ENCODE data around the gene SPACA6. TPM values are rescaled to one million over a fixed set of nuclear protein-coding genes. Genes with fewer than 3 reads are reported as not detected.

Gene SPACA6
- total RNA-seq, 1 experiment from 2014 or later: 13.3 TPM

DNA sequence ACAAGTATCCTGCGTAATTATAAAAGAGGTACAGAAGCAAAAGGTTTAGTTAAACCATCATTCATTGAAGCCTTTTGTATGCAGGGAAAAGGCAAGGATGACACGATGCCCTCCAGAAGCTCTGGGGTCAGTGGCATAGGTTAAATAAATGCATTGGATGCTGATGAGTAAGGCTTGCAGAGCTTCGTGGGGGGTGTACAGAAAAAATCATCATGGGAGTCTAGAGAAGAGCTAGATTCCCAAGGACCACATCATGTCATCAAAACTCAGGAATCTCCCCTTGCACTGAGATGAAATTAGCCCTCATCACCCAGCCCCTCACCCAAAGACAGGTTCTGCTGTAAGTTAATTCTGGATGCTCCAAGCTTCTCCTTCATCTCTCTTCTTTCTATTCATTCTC, 50.3 kb downstream of the SPACA6 start:
- DNase-seq (ENCODE audit: low spot score): no peak
- TF ChIP-seq SOX15 (CRISPR knock-in tag; IDR thresholded peaks at IDR 0.05) (no peak), ZNF423 (CRISPR knock-in tag; IDR thresholded peaks at IDR 0.05) (no peak)
- Mint-ChIP-seq H3K4me1 (peaks cover 2% of the 10 kb centered on the region; the same call in 1 of the 2 replicates), H3K4me3 (no peak overlapping the region), H3K27ac (no peak overlapping the region), H3K9me3 (no peaks in the 10 kb centered on the region; the same call in 1 of the 2 replicates), H3K27me3 (ENCODE audit: low read depth) (peaks cover 3% of the 10 kb centered on the region; the same call in 1 of the 2 replicates), H3K36me3 (no peaks in the 10 kb centered on the region)
- POLR2A ChIA-PET: no interaction called here
- no peak for ATAC-seq
- CTCF ChIA-PET: interaction anchor here (2.1 kb wide), 1 partner anchor 34 kb away, joined by 10 read pairs; no protein-coding TSS in a partner anchor

GRCh38 chr19:51746731-51747130, 53.6 kb downstream of the SPACA6 start:
- CTCF ChIA-PET: interaction anchor here (0.6 to 1.4 kb wide), 2 partner anchors 86 to 652 kb away, joined by 3 read pairs; no protein-coding TSS in a partner anchor
- H3K36me3 Mint-ChIP-seq: no peaks in the 10 kb centered on the region
- POLR2A ChIA-PET: no interaction called here
- H3K27me3 Mint-ChIP-seq (ENCODE audit: low read depth): peaks cover 3% of the 10 kb centered on the region
- H3K27ac Mint-ChIP-seq: no peak overlapping the region
- ATAC-seq: no peak
- TF ChIP-seq FOXP4 (CRISPR knock-in tag; IDR thresholded peaks at IDR 0.05) (no peak), IRF2 (CRISPR knock-in tag; IDR thresholded peaks at IDR 0.05; ENCODE audit: borderline replicate concordance, low read depth) (no peak), JUN (CRISPR knock-in tag; IDR thresholded peaks at IDR 0.05) (no peak), PRRX2 (CRISPR knock-in tag; IDR thresholded peaks at IDR 0.05) (no peak), ZNF317 (CRISPR knock-in tag; IDR thresholded peaks at IDR 0.05; ENCODE audit: borderline replicate concordance, low read depth) (no peak), ZNF219 (CRISPR knock-in tag; IDR thresholded peaks at IDR 0.05; ENCODE audit: borderline replicate concordance) (no peak), E2F4 (CRISPR knock-in tag; IDR thresholded peaks at IDR 0.05; ENCODE audit: borderline replicate concordance, low read depth) (no peak), ZSCAN18 (CRISPR knock-in tag; IDR thresholded peaks at IDR 0.05) (no peak), ZNF423 (CRISPR knock-in tag; IDR thresholded peaks at IDR 0.05) (no peak), ZBTB21 (CRISPR knock-in tag; IDR thresholded peaks at IDR 0.05; ENCODE audit: borderline replicate concordance) (no peak), FOXP1 (CRISPR knock-in tag; IDR thresholded peaks at IDR 0.05; ENCODE audit: borderline replicate concordance) (no peak), SMAD4 (CRISPR knock-in tag; IDR thresholded peaks at IDR 0.05) (no peak), ATF2 (CRISPR knock-in tag; IDR thresholded peaks at IDR 0.05; ENCODE audit: borderline replicate concordance, low read depth) (no peak), EMX1 (CRISPR knock-in tag; IDR thresholded peaks at IDR 0.05) (no peak), E2F5 (CRISPR knock-in tag; IDR thresholded peaks at IDR 0.05) (no peak), FOXJ3 (CRISPR knock-in tag; IDR thresholded peaks at IDR 0.05; ENCODE audit: borderline replicate concordance) (no peak), IRF1 (CRISPR knock-in tag; IDR thresholded peaks at IDR 0.05) (no peak), FOXK1 (CRISPR knock-in tag; IDR thresholded peaks at IDR 0.05) (no peak)
- TF ChIP-seq, protein P1, sequence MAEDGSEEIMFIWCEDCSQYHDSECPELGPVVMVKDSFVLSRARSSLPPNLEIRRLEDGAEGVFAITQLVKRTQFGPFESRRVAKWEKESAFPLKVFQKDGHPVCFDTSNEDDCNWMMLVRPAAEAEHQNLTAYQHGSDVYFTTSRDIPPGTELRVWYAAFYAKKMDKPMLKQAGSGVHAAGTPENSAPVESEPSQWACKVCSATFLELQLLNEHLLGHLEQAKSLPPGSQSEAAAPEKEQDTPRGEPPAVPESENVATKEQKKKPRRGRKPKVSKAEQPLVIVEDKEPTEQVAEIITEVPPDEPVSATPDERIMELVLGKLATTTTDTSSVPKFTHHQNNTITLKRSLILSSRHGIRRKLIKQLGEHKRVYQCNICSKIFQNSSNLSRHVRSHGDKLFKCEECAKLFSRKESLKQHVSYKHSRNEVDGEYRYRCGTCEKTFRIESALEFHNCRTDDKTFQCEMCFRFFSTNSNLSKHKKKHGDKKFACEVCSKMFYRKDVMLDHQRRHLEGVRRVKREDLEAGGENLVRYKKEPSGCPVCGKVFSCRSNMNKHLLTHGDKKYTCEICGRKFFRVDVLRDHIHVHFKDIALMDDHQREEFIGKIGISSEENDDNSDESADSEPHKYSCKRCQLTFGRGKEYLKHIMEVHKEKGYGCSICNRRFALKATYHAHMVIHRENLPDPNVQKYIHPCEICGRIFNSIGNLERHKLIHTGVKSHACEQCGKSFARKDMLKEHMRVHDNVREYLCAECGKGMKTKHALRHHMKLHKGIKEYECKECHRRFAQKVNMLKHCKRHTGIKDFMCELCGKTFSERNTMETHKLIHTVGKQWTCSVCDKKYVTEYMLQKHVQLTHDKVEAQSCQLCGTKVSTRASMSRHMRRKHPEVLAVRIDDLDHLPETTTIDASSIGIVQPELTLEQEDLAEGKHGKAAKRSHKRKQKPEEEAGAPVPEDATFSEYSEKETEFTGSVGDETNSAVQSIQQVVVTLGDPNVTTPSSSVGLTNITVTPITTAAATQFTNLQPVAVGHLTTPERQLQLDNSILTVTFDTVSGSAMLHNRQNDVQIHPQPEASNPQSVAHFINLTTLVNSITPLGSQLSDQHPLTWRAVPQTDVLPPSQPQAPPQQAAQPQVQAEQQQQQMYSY (CRISPR knock-in tag; IDR thresholded peaks at IDR 0.05): no peak
- TF ChIP-seq, protein P2, sequence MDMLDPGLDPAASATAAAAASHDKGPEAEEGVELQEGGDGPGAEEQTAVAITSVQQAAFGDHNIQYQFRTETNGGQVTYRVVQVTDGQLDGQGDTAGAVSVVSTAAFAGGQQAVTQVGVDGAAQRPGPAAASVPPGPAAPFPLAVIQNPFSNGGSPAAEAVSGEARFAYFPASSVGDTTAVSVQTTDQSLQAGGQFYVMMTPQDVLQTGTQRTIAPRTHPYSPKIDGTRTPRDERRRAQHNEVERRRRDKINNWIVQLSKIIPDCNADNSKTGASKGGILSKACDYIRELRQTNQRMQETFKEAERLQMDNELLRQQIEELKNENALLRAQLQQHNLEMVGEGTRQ (CRISPR knock-in tag; IDR thresholded peaks at IDR 0.05): no peak
- DNase-seq (ENCODE audit: low spot score): no peak
- peaks cover 2% of the 10 kb centered on the region; the same call in 1 of the 2 replicates for H3K4me1 Mint-ChIP-seq
- no peak overlapping the region for H3K4me3 Mint-ChIP-seq
- H3K9me3 Mint-ChIP-seq: no peaks in the 10 kb centered on the region; the same call in 1 of the 2 replicates

Data from WTC11 (cell line).